Mesenchymal stem cell (in vitro differentiated cells and primary cell): Measurements from ENCODE around the gene DCLRE1C.

Source experiments
- DNase-seq: peaks from one replicate; pipeline ENCODE4 v3.0.0-alpha.2; 2013
- H2AFZ ChIP-seq: one replicate; pipeline ENCODE4 v1.6.1; 2013; ENCODE audit warnings: low read depth, mild to moderate bottlenecking, control low read depth, inconsistent platforms, low read length, moderate library complexity
- H2AK5ac ChIP-seq: 2 replicates; pipeline ENCODE4 v1.6.1; 2013; ENCODE audit warnings: low read length, moderate library complexity, mild to moderate bottlenecking, inconsistent platforms; ENCODE audit not compliant: severe bottlenecking
- H2BK120ac ChIP-seq: one replicate; pipeline ENCODE4 v1.6.1; 2013; ENCODE audit warnings: low read depth, mild to moderate bottlenecking, inconsistent platforms, low read length, moderate library complexity
- H2BK12ac ChIP-seq, 2 experiments: one replicate each; pipeline ENCODE4 v1.6.1; 2013; ENCODE audit warnings: inconsistent platforms in 2 of 2, low read length in 2 of 2, mild to moderate bottlenecking in 2 of 2, moderate library complexity in 2 of 2, control low read depth in 1 of 2
- H2BK15ac ChIP-seq: one replicate; pipeline ENCODE4 v1.6.1; 2013; ENCODE audit warnings: mild to moderate bottlenecking, low read depth, inconsistent platforms; ENCODE audit not compliant: poor library complexity, severe bottlenecking
- H2BK5ac ChIP-seq: 2 replicates; pipeline ENCODE4 v1.6.1; 2013; ENCODE audit warnings: low read depth, mild to moderate bottlenecking, low read length, control low read depth, inconsistent platforms; ENCODE audit not compliant: poor library complexity, severe bottlenecking
- H3K14ac ChIP-seq, 2 experiments: one replicate each; pipeline ENCODE4 v1.6.1; 2013; ENCODE audit warnings: inconsistent platforms in 2 of 2, low read length in 2 of 2, control low read depth in 1 of 2, mild to moderate bottlenecking in 1 of 2, moderate library complexity in 1 of 2
- H3K18ac ChIP-seq, 2 experiments: one replicate each; pipeline ENCODE4 v1.6.1; 2013; ENCODE audit warnings: inconsistent platforms in 2 of 2, low read length in 2 of 2, control low read depth in 1 of 2, low read depth in 1 of 2, mild to moderate bottlenecking in 1 of 2
- H3K23ac ChIP-seq, 2 experiments: one replicate each; pipeline ENCODE4 v1.6.1; 2013; ENCODE audit warnings: inconsistent platforms in 2 of 2, low read length in 2 of 2, mild to moderate bottlenecking in 2 of 2, moderate library complexity in 2 of 2, control low read depth in 1 of 2
- H3K27ac ChIP-seq: 2 replicates; pipeline ENCODE4 v1.5.1; 2013; ENCODE audit warnings: mild to moderate bottlenecking, moderate library complexity, low read length, control low read depth, inconsistent platforms; ENCODE audit not compliant: poor library complexity, severe bottlenecking
- H3K27me3 ChIP-seq, 2 experiments: 2 replicates each; pipeline versions ENCODE4 v1.6.1 to v1.7.0; 2013; ENCODE audit warnings: low read length in 2 of 2, mild to moderate bottlenecking in 2 of 2, moderate library complexity in 2 of 2, control low read depth in 1 of 2, inconsistent platforms in 1 of 2; ENCODE audit not compliant: control insufficient read depth in 1 of 2, insufficient read depth in 1 of 2
- H3K36me3 ChIP-seq, 2 experiments: 2 replicates each; pipeline versions ENCODE4 v1.6.1 to v1.7.0; 2013; ENCODE audit warnings: low read length in 2 of 2, control low read depth in 1 of 2, inconsistent platforms in 1 of 2, low read depth in 1 of 2, mild to moderate bottlenecking in 1 of 2; ENCODE audit not compliant: insufficient read depth in 2 of 2, control insufficient read depth in 1 of 2
- H3K4ac ChIP-seq, 2 experiments: one replicate each; pipeline ENCODE4 v1.6.1; 2013; ENCODE audit warnings: inconsistent platforms in 2 of 2, low read length in 2 of 2, mild to moderate bottlenecking in 2 of 2, moderate library complexity in 2 of 2, control low read depth in 1 of 2, low read depth in 1 of 2
- H3K4me1 ChIP-seq: 2 replicates; pipeline ENCODE4 v1.6.1; 2013; ENCODE audit warnings: low read depth, low read length, control low read depth; ENCODE audit not compliant: control insufficient read depth, insufficient read depth
- H3K4me2 ChIP-seq: 2 replicates; pipeline ENCODE4 v1.6.1; 2013; ENCODE audit warnings: low read length, mild to moderate bottlenecking, inconsistent platforms; ENCODE audit not compliant: poor library complexity, severe bottlenecking
- H3K4me3 ChIP-seq, 2 experiments: 2 replicates each; pipeline versions ENCODE4 v1.5.1 to v1.7.0; 2013; ENCODE audit warnings: low read length in 2 of 2, mild to moderate bottlenecking in 2 of 2, control low read depth in 1 of 2, low read depth in 1 of 2; ENCODE audit not compliant: insufficient read depth in 1 of 2
- H3K79me1 ChIP-seq: replicated peaks from 2 replicates; pipeline ENCODE4 v1.6.1; 2013; ENCODE audit warnings: mild to moderate bottlenecking, control low read depth, low read length, inconsistent platforms; ENCODE audit not compliant: poor library complexity, severe bottlenecking
- H3K9ac ChIP-seq: 2 replicates; pipeline ENCODE4 v1.7.0; 2013; ENCODE audit warnings: mild to moderate bottlenecking, low read length, moderate library complexity
- H3K9me3 ChIP-seq: 2 replicates; pipeline ENCODE4 v1.7.0; 2013; ENCODE audit warnings: mild to moderate bottlenecking, low read length; ENCODE audit not compliant: control insufficient read depth
- H4K8ac ChIP-seq: one replicate; pipeline ENCODE4 v1.6.1; 2013; ENCODE audit warnings: inconsistent platforms, mild to moderate bottlenecking, low read length, moderate library complexity
- H4K91ac ChIP-seq: one replicate; pipeline ENCODE4 v1.6.1; 2013; ENCODE audit warnings: mild to moderate bottlenecking, low read length, inconsistent platforms
- WGBS: methylation state at CpG from one replicate; pipeline ENCODE4 v1.1.7; 2013; ENCODE audit warnings: mixed read lengths; 5-methylcytosine and 5-hydroxymethylcytosine counted together

DCLRE1C gene

GRCh38 chr10:14952851-14953423, 959 bp downstream of the DCLRE1C start:
- no peak overlapping the region for H4K91ac ChIP-seq
- H3K27me3 ChIP-seq = no peaks in the 10 kb centered on the region
- H3K4ac ChIP-seq = no peak overlapping the region
- peaks cover 17% of the 10 kb centered on the region for H3K79me1 ChIP-seq
- H2BK12ac ChIP-seq = no peak overlapping the region
- no peak for DNase-seq
- no peak overlapping the region for H3K18ac ChIP-seq
- peaks cover under 1 to 17% of the 10 kb centered on the region in 2 experiments for H3K36me3 ChIP-seq
- peaks cover 11% of the 10 kb centered on the region for H3K4me1 ChIP-seq
- H2BK120ac ChIP-seq = no peak overlapping the region
- no peak overlapping the region for H2AFZ ChIP-seq
- 3% methylated on average over 7 of the region's 10 CpGs for WGBS
- H2AK5ac ChIP-seq = no peak overlapping the region
- peak overlapping the region; percentile 93 for H3K9ac ChIP-seq
- peak overlapping the region; percentile 82 to 84 for H3K4me3 ChIP-seq
- H3K9me3 ChIP-seq = no peaks in the 10 kb centered on the region
- no peak overlapping the region for H3K23ac ChIP-seq
- peak overlapping the region; percentile 96 for H3K4me2 ChIP-seq
- no peak overlapping the region for H2BK5ac ChIP-seq
- H4K8ac ChIP-seq = no peak overlapping the region
- no peak overlapping the region for H2BK15ac ChIP-seq
- no peak overlapping the region for H3K14ac ChIP-seq
- peak overlapping the region; percentile 84 for H3K27ac ChIP-seq

DNA sequence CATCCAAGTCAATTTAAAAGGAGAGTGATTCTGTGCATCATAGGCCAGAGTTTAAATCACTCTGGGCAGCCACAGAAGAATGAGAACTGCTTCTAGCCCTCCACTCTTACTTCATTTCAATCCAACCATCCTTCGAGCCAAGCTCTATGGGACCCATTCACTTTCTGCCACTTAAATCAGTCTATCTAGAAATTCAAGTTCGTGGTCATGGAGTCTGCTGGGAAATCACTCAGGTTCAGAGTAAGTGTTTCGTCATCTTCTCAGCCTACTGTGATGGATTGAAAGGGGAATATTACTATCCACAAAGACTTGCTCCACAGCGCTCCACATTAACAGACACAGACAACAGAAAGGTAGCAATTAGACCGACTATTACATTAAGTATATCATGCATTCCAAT, 4.6 kb downstream of the DCLRE1C start:
- Histone ChIP-seq H4K91ac (no peak overlapping the region), H3K27ac (no peak overlapping the region), H2AFZ (no peak overlapping the region), H3K4ac (no peak overlapping the region), H3K4me1 (peaks cover 8% of the 10 kb centered on the region), H3K27me3 (no peaks in the 10 kb centered on the region), H3K23ac (no peak overlapping the region), H3K4me3 (no peak overlapping the region), H3K9me3 (no peaks in the 10 kb centered on the region), H3K4me2 (no peak overlapping the region), H3K18ac (no peak overlapping the region), H3K36me3 (peaks cover 29 to 46% of the 10 kb centered on the region in 2 experiments), H3K14ac (no peak overlapping the region), H2BK120ac (no peak overlapping the region), H2BK12ac (no peak overlapping the region), H4K8ac (no peak overlapping the region), H3K9ac (no peak overlapping the region), H2BK15ac (no peak overlapping the region), H2AK5ac (no peak overlapping the region), H2BK5ac (no peak overlapping the region), H3K79me1 (peaks cover 31% of the 10 kb centered on the region)
- no peak for DNase-seq
- 95% methylated on average over 5 of the region's 5 CpGs for WGBS

DNA sequence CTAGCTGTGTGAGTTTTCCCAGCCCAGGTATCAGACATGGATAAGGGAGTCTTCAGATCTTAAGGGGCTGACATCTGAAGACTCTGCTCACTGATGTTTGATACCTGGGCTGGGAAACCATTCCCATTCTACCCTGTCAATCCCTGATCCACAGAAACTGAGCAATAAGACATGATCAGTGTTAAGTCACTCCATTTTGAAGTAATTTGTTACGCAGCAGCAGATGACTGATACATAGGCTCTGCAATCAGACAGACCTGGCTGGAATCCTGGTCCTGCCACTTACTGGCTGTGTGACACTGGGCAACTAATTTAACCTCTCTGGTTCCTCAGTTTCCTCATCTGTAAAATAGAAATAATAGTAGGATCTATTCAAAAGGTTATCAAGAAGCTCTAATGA, 6.6 kb downstream of the DCLRE1C start:
- Histone ChIP-seq H3K23ac (no peak overlapping the region), H2BK15ac (no peak overlapping the region), H3K4me1 (peaks cover 4% of the 10 kb centered on the region), H2BK120ac (no peak overlapping the region), H3K14ac (no peak overlapping the region), H3K36me3 (peaks cover 40 to 59% of the 10 kb centered on the region in 2 experiments), H4K8ac (no peak overlapping the region), H2BK12ac (no peak overlapping the region), H2AFZ (no peak overlapping the region), H4K91ac (no peak overlapping the region), H3K9ac (no peak overlapping the region), H3K27ac (no peak overlapping the region), H2BK5ac (no peak overlapping the region), H3K4me3 (no peak overlapping the region), H3K9me3 (no peaks in the 10 kb centered on the region), H3K27me3 (no peaks in the 10 kb centered on the region), H2AK5ac (no peak overlapping the region), H3K4ac (no peak overlapping the region), H3K4me2 (no peak overlapping the region), H3K18ac (no peak overlapping the region), H3K79me1 (peaks cover 35% of the 10 kb centered on the region)
- 100% methylated on average over 1 of the region's 1 CpG for WGBS
- DNase-seq = no peak

GRCh38 chr10:14945108-14945507, 8.8 kb downstream of the DCLRE1C start:
- Histone ChIP-seq H3K27me3 (no peaks in the 10 kb centered on the region), H3K79me1 (peaks cover 33% of the 10 kb centered on the region), H3K4ac (no peak overlapping the region), H3K23ac (no peak overlapping the region), H2AFZ (no peak overlapping the region), H2BK120ac (no peak overlapping the region), H2BK12ac (no peak overlapping the region), H3K36me3 (peaks cover 47 to 62% of the 10 kb centered on the region in 2 experiments), H4K91ac (no peak overlapping the region), H3K9me3 (no peaks in the 10 kb centered on the region), H3K27ac (no peak overlapping the region), H2BK15ac (no peak overlapping the region), H2BK5ac (no peak overlapping the region), H4K8ac (no peak overlapping the region), H3K9ac (no peak overlapping the region), H3K4me3 (no peak overlapping the region), H3K14ac (no peak overlapping the region), H3K4me1 (no peaks in the 10 kb centered on the region), H2AK5ac (no peak overlapping the region), H3K18ac (no peak overlapping the region), H3K4me2 (no peak overlapping the region)
- no peak for DNase-seq
- 100% methylated on average over 3 of the region's 5 CpGs for WGBS
